Activated naive CD4-positive, alpha-beta T cell treated with anti-CD3 and anti-CD28 coated beads, Interleukin-2, amount 10 ng/mL, durations not matched to agents 7 days and 5 days (primary cell): ENCODE measurements around the gene NRL.
"Not testable (repeated sequence)": the region's sequence is repeated elsewhere in the genome, so short reads cannot be mapped to it uniquely, and the experiment has no call there.

Experiments
- CTCF ChIA-PET: fragments of 350-600 bp; sonication (Branson Sonifier 250); formaldehyde crosslinking; loops from one replicate; lab custom pipeline; 2021; ENCODE audit warnings: antibody characterized with exemption; lab: Charles Lee
- DNase-seq: peaks from one replicate; pipeline ENCODE4 v3.0.0-alpha.2; 2020
- H3K27ac Mint-ChIP-seq: one replicate; pipeline ENCODE4 v1.8.0; 2021; ENCODE audit warnings: mild to moderate bottlenecking, moderate library complexity, mixed read lengths
- H3K27me3 Mint-ChIP-seq: one replicate; pipeline ENCODE4 v1.8.0; 2021; ENCODE audit warnings: mild to moderate bottlenecking, mixed read lengths
- H3K36me3 Mint-ChIP-seq: one replicate; pipeline ENCODE4 v1.8.0; 2021; ENCODE audit warnings: mixed read lengths
- H3K4me1 Mint-ChIP-seq: one replicate; pipeline ENCODE4 v1.8.0; 2021; ENCODE audit warnings: mixed read lengths
- H3K4me3 Mint-ChIP-seq: one replicate; pipeline ENCODE4 v1.8.0; 2021; ENCODE audit warnings: mild to moderate bottlenecking, moderate library complexity, mixed read lengths
- H3K9me3 Mint-ChIP-seq: one replicate; pipeline ENCODE4 v1.8.0; 2021; ENCODE audit warnings: mixed read lengths

Gene NRL

GRCh38 chr14:24055971-24056799, 58.6 kb downstream of the NRL start:
- H3K27me3 Mint-ChIP-seq = peaks cover 63% of the 10 kb centered on the region
- CTCF ChIA-PET = interaction anchor here (1.3 to 7.8 kb wide), 5 partner anchors 9 to 52 kb away, joined by 4 to 240 read pairs (median 54); partner anchors contain the start of gene PCK2
- H3K27ac Mint-ChIP-seq = peak overlapping the region; percentile 77

GRCh38 chr14:24054646-24055045, 60.1 kb downstream of the NRL start:
- peaks cover 76% of the 10 kb centered on the region for H3K27me3 Mint-ChIP-seq

More at GRCh38 chr14:24055971-24056799, 58.6 kb downstream of the NRL start:
- DNase-seq = no peak
- Mint-ChIP-seq H3K4me1 (peaks cover 18% of the 10 kb centered on the region), H3K36me3 (no peaks in the 10 kb centered on the region), H3K9me3 (no peaks in the 10 kb centered on the region), H3K4me3 (no peak overlapping the region)

GRCh38 chr14:24054324-24054641, 60.5 kb downstream of the NRL start:
- DNase-seq = no peak
- CTCF ChIA-PET = interaction anchor here (1.0 to 1.6 kb wide), 3 partner anchors 37 to 278 kb away, joined by 4 to 7 read pairs (median 4); no protein-coding TSS in a partner anchor
- H3K36me3 Mint-ChIP-seq = no peaks in the 10 kb centered on the region
- no peaks in the 10 kb centered on the region for H3K9me3 Mint-ChIP-seq
- H3K4me3 Mint-ChIP-seq = no peak overlapping the region
- peaks cover 80% of the 10 kb centered on the region for H3K27me3 Mint-ChIP-seq
- peaks cover 21% of the 10 kb centered on the region for H3K4me1 Mint-ChIP-seq
- H3K27ac Mint-ChIP-seq = no peak overlapping the region

More at GRCh38 chr14:24054646-24055045, 60.1 kb downstream of the NRL start:
- CTCF ChIA-PET = interaction anchor here (1.0 to 1.6 kb wide), 3 partner anchors 36 to 278 kb away, joined by 4 to 7 read pairs (median 4); no protein-coding TSS in a partner anchor
- Mint-ChIP-seq H3K4me1 (peaks cover 21% of the 10 kb centered on the region), H3K27ac (no peak overlapping the region), H3K4me3 (no peak overlapping the region), H3K9me3 (no peaks in the 10 kb centered on the region), H3K36me3 (no peaks in the 10 kb centered on the region)
- no peak for DNase-seq

GRCh38 chr14:24053548-24054323, 61.0 kb downstream of the NRL start:
- DNase-seq = no peak
- Mint-ChIP-seq H3K27me3 (peaks cover 85% of the 10 kb centered on the region), H3K4me1 (peaks cover 21% of the 10 kb centered on the region), H3K36me3 (no peaks in the 10 kb centered on the region), H3K27ac (no peak overlapping the region), H3K9me3 (no peaks in the 10 kb centered on the region), H3K4me3 (peak overlapping the region; percentile 50)
- CTCF ChIA-PET = interaction anchor here (1.0 to 1.6 kb wide), 3 partner anchors 37 to 279 kb away, joined by 4 to 7 read pairs (median 4); no protein-coding TSS in a partner anchor

GRCh38 chr14:24052656-24053547, 61.8 kb downstream of the NRL start:
- Mint-ChIP-seq H3K4me3 (peak overlapping the region; percentile 50), H3K9me3 (no peaks in the 10 kb centered on the region), H3K27me3 (peaks cover 88% of the 10 kb centered on the region), H3K4me1 (peaks cover 16% of the 10 kb centered on the region), H3K36me3 (no peaks in the 10 kb centered on the region), H3K27ac (no peak overlapping the region)
- CTCF ChIA-PET = interaction anchor here (1.6 to 3.3 kb wide), 2 partner anchors 38 to 56 kb away, joined by 4 to 11 read pairs; no protein-coding TSS in a partner anchor
- DNase-seq = no peak

GRCh38 chr14:24051789-24052655, 62.7 kb downstream of the NRL start, which contains the start of gene CARMIL3:
Gene CARMIL3 (plus strand): TSS chr14:24052009. CDS start chr14:24052154, 145 bp downstream.
- Mint-ChIP-seq H3K4me3 (peak within 1 kb of the TSS; percentile 69), H3K36me3 (no peaks in the 10 kb centered on the region), H3K9me3 (no peaks in the 10 kb centered on the region), H3K4me1 (peaks cover 16% of the 10 kb centered on the region), H3K27ac (no peak within 1 kb of the TSS), H3K27me3 (peaks cover 89% of the 10 kb centered on the region)
- CTCF ChIA-PET = interaction anchor here (1.1 to 3.3 kb wide), 2 partner anchors 57 to 109 kb away, joined by 3 to 11 read pairs; partner anchors contain the start of gene IRF9
- peak; percentile 78 for DNase-seq

- Mint-ChIP-seq H3K9me3 (no peaks in the 10 kb centered on the region), H3K27me3 (peaks cover 83% of the 10 kb centered on the region), H3K4me3 (peak overlapping the region; percentile 69), H3K27ac (no peak overlapping the region), H3K4me1 (peaks cover 16% of the 10 kb centered on the region), H3K36me3 (no peaks in the 10 kb centered on the region)
- peak; percentile 38 for DNase-seq
- CTCF ChIA-PET = interaction anchor here (1.1 to 3.3 kb wide), 2 partner anchors 57 to 110 kb away, joined by 3 to 11 read pairs; partner anchors contain the start of gene IRF9
These were observed 63.5 kb downstream of the NRL start for GRCh38 chr14:24051176-24051788.

GRCh38 chr14:24050753-24051152, 64.0 kb downstream of the NRL start:
- Mint-ChIP-seq H3K27me3 (peaks cover 79% of the 10 kb centered on the region), H3K4me3 (peak overlapping the region; percentile 69), H3K4me1 (peaks cover 16% of the 10 kb centered on the region)
- CTCF ChIA-PET = interaction anchor here (1.1 to 3.3 kb wide), 2 partner anchors 58 to 111 kb away, joined by 3 to 11 read pairs; partner anchors contain the start of gene IRF9
- not testable (repeated sequence) for H3K36me3 Mint-ChIP-seq, DNase-seq, H3K27ac Mint-ChIP-seq, H3K9me3 Mint-ChIP-seq

GRCh38 chr14:24049002-24049401, 65.7 kb downstream of the NRL start:
- Mint-ChIP-seq H3K4me1 (peaks cover 16% of the 10 kb centered on the region), H3K27me3 (peaks cover 67% of the 10 kb centered on the region)
- H3K36me3 Mint-ChIP-seq, H3K9me3 Mint-ChIP-seq, DNase-seq, H3K27ac Mint-ChIP-seq, H3K4me3 Mint-ChIP-seq: not testable (repeated sequence)
- CTCF ChIA-PET = interaction anchor here (0.9 kb wide), 1 partner anchor 60 kb away, joined by 4 read pairs; no protein-coding TSS in a partner anchor

GRCh38 chr14:24042746-24043145, 72.0 kb downstream of the NRL start:
- DNase-seq = no peak
- H3K36me3 Mint-ChIP-seq = no peaks in the 10 kb centered on the region
- CTCF ChIA-PET = interaction anchor here (1.4 kb wide), 1 partner anchor 15 kb away, joined by 4 read pairs; no protein-coding TSS in a partner anchor
- no peaks in the 10 kb centered on the region for H3K4me1 Mint-ChIP-seq
- H3K27me3 Mint-ChIP-seq = peaks cover 40% of the 10 kb centered on the region
- no peak overlapping the region for H3K27ac Mint-ChIP-seq
- H3K9me3 Mint-ChIP-seq = no peaks in the 10 kb centered on the region
- H3K4me3 Mint-ChIP-seq = no peak overlapping the region

GRCh38 chr14:24040692-24041091, 74.1 kb downstream of the NRL start:
- CTCF ChIA-PET = interaction anchor here (1.3 kb wide), 1 partner anchor 68 kb away, joined by 3 read pairs; no protein-coding TSS in a partner anchor
- H3K27me3 Mint-ChIP-seq = peaks cover 37% of the 10 kb centered on the region
- no peak overlapping the region for H3K4me3 Mint-ChIP-seq
- no peaks in the 10 kb centered on the region for H3K36me3 Mint-ChIP-seq
- no peaks in the 10 kb centered on the region for H3K9me3 Mint-ChIP-seq
- no peak overlapping the region for H3K27ac Mint-ChIP-seq
- peaks cover 10% of the 10 kb centered on the region for H3K4me1 Mint-ChIP-seq
- DNase-seq = no peak

- CTCF ChIA-PET = interaction anchor here (0.8 to 1.0 kb wide), 2 partner anchors 42 to 72 kb away, joined by 3 read pairs; no protein-coding TSS in a partner anchor
These were observed 76.1 kb downstream of the NRL start for GRCh38 chr14:24038686-24039085.

More at GRCh38 chr14:24038686-24039085, 76.1 kb downstream of the NRL start:
- no peak for DNase-seq
- Mint-ChIP-seq H3K36me3 (no peaks in the 10 kb centered on the region), H3K27me3 (peaks cover 33% of the 10 kb centered on the region), H3K9me3 (peaks cover 4% of the 10 kb centered on the region), H3K27ac (no peak overlapping the region), H3K4me3 (no peak overlapping the region), H3K4me1 (peaks cover 11% of the 10 kb centered on the region)
